Fibroblast of villous mesenchyme (primary cell): ENCODE measurements around the gene NR2F1. TPM values are rescaled to one million over a fixed set of nuclear protein-coding genes. Genes with fewer than 3 reads are reported as not detected.

Experiments
- DNase-seq: peaks from one replicate; pipeline ENCODE4 v3.0.0-alpha.2; 2010; ENCODE audit warnings: low read depth
- H3K4me3 ChIP-seq: 2 replicates; pipeline ENCODE4 v1.5.1; 2011; ENCODE audit warnings: low read depth, mild to moderate bottlenecking, low read length
- CTCF ChIP-seq: IDR thresholded peaks from 2 replicates; pipeline ENCODE4 v1.5.1; 2012; ENCODE audit warnings: low read depth, mild to moderate bottlenecking, low read length; ENCODE audit not compliant: insufficient read depth
- total RNA-seq: library from RNA; depleted of rRNA; stranded (reverse); fragments of >200 nt; gene quantifications from 2 replicates; pipeline ENCODE4 v1.2.3, GENCODE V29; 2012

The NR2F1 gene
- total RNA-seq, 1 donor: 29.8 TPM

- TF ChIP-seq CTCF: no peak
- H3K4me3 ChIP-seq: no peak overlapping the region
- DNase-seq: no peak
Observed at GRCh38 chr5:93570294-93571113, 12.5 kb upstream of the NR2F1 start.

GRCh38 chr5:93571114-93571949, 11.7 kb upstream of the NR2F1 start:
- no peak for TF ChIP-seq CTCF
- no peak for DNase-seq
- no peak overlapping the region for H3K4me3 ChIP-seq

GRCh38 chr5:93572101-93572607, 10.9 kb upstream of the NR2F1 start:
- no peak for TF ChIP-seq CTCF
- no peak overlapping the region for H3K4me3 ChIP-seq

GRCh38 chr5:93572608-93573353, 10.2 kb upstream of the NR2F1 start:
- DNase-seq: no peak
- TF ChIP-seq CTCF: no peak
- H3K4me3 ChIP-seq: no peak overlapping the region

More at GRCh38 chr5:93572101-93572607, 10.9 kb upstream of the NR2F1 start:
- DNase-seq: no peak

- TF ChIP-seq CTCF: no peak
- no peak for DNase-seq
- no peak overlapping the region for H3K4me3 ChIP-seq
Observed at GRCh38 chr5:93573354-93574351, 9.4 kb upstream of the NR2F1 start.
